SIG-M5 (cell line): ENCODE data around the gene MTO1.
"Not testable (repeated sequence)": the region's sequence is repeated elsewhere in the genome, so short reads cannot be mapped to it uniquely, and the experiment has no call there.

Source experiments
- DNase-seq: peaks from one replicate; lab custom pipeline; 2025; lab: John Stamatoyannopoulos, UW

MTO1 gene, protein sequence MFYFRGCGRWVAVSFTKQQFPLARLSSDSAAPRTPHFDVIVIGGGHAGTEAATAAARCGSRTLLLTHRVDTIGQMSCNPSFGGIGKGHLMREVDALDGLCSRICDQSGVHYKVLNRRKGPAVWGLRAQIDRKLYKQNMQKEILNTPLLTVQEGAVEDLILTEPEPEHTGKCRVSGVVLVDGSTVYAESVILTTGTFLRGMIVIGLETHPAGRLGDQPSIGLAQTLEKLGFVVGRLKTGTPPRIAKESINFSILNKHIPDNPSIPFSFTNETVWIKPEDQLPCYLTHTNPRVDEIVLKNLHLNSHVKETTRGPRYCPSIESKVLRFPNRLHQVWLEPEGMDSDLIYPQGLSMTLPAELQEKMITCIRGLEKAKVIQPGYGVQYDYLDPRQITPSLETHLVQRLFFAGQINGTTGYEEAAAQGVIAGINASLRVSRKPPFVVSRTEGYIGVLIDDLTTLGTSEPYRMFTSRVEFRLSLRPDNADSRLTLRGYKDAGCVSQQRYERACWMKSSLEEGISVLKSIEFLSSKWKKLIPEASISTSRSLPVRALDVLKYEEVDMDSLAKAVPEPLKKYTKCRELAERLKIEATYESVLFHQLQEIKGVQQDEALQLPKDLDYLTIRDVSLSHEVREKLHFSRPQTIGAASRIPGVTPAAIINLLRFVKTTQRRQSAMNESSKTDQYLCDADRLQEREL

DNA sequence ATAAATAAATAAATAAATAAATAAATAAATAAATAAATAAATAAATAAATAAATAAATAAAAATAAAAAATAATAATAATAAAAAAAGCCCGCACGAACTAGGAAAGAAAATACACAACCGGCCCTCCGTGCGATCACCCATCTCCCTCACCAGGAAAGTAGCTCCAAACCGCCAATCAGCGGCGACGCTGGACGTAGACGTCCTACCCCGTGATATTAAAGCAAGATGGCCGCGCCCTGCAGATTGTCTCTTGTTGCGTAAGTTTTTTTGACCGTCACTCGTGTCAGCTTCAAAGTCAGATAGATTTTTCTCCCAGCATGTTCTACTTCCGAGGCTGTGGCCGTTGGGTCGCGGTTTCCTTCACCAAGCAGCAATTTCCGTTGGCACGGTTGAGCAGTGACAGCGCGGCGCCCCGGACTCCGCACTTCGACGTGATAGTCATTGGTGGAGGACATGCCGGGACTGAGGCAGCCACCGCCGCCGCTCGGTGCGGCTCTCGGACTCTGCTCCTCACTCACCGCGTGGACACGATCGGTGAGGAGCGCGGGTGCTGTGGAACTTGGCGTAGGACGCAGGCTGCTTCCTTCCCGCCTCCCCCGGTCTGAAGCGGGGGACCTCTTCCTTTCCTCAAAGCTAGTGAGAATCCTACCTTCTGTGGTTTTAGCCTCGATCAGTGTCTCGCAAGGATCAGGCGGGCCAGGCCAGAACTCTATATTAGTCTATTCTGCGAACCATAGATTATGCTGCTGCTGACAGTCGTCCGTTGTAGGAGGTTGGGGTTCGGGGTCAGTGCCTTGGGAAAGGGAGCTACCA, at the start of gene MTO1:
TSS of gene MTO1 (plus strand) at position 201 of the 814 bp plus-strand sequence. CDS start at position 319, 118 bp downstream.
- peak; percentile 64 for DNase-seq

DNA sequence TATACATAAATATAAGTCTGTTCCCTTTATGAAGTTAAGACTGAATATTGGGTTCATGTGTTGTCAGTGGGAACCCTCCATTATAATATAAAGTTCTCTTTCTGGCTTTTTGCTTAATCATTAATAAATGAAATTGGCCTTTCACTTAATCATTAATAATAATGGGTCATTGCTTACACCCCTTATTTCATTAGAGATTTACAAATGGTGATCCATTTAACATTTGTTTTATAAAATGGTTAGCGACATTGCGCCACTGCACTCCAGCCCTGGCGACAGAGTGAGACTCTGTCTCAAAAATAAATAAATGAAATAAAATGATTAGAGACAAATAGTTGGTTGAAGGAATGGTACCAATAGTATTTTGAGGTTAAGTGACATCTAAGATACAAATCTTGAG, 48.4 kb upstream of the MTO1 start:
- DNase-seq, result no peak

DNA sequence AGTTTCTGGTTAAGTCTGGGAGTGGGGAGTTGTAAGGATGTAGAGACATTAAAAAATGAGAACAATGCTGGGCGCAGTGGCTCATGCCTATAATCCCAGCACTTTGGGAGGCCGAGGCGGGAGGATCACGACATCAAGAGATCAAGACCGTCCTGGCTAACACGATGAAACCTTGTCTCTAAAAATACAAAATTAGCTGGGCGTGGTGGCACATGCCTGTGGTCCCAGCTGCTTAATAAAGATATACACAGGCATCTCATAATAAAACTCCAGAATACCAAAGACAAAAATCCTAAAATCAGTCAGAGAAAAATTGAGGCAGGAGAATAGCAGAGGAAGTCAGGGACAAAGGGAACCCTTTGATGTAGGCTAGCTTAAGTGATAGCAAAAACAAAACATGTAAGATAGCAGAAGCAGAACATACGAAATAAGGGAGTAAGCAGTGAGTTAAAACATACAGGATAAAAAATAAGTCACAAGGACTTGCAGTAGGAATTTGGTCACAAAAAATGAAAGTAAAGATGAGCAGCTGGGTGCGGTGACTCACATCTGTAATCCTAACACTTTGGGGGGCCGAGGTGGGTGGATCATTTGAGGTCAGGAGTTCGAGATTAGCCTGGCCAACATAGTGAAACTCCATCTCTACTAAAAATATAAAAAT, 43.3 kb upstream of the MTO1 start:
- no peak for DNase-seq

DNA sequence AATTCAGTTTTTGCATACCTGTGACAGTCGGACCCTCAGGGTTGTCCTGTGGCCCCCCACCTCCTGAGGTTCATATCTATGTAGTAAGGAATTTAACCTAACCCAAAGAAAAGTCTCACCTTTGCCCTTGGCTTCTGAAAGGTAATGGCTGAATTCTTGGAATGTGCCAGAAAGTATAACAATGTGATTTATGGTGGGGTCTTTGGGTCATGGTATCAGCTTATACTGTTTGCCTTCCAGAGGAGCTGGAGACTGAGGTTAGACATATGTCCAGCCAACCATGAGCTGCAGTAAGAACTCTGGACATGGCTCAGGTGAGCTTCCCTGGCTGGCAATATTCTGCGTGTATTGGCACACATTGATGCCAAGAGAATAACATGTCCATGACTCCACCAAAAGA, 40.0 kb upstream of the MTO1 start:
- no peak for DNase-seq

- DNase-seq, result no peak
Measured at GRCh38 chr6:73435236-73435635, 26.3 kb upstream of the MTO1 start.

DNA sequence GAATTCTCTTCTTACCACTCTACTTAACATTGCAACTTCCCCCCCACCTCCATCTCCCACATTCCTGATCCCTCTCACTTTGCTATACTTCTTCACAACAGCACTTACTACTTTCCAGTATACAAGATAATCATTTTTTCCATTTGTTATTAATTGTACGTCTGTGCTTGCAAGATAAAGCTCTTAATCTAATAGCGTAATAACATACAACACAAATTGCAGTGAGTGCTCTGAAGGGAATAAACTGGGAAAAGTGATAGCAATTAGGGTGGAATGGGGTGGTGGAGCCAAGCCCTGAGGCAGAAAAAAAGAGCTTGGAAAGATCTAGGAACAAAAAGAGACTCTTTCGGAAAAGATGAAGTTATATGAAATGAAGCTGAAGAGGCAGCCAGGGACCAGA, 18.0 kb upstream of the MTO1 start:
- no peak for DNase-seq

DNA sequence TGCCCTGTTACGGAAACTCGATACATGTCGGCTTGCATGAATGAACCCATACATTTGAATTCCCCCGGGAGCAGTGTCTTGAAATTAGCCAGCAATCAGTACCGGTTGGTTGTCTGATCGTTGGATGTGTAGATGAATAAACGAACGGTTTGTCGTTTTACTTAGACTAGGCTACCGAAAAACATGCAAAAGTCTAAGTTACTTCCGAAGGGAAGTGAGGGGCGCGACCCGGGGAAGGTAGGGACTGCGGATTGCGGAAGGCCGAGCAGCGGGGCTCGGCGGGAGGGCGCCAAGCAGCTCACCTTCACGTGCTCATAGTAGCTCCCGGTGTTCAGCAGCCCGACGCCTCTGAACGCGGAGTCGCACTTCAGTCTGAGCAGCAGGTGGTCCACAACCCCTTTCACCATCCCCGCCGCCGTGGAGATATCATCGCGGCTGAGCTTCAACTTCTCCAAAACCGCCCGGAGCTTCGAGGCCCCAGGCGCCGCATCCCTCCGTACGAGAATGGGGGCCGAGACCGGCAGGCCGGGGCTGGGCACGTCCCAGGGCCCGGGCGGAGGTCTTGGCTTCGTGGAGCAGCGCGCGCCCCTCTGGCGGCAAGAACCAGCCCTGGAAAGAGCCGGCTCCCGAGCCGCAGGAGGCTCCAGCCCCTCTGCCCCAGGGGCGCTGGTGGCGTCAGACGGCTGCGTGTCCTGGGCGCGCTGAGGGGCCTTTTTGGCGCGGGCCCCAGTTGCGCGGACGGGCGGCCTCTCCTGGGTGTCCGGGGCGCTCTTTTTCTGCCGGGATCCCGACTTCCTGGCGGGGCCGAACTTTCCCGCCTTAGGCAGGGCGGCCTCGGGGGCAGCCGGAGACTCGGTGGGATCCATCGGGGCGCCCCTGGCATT, 10.1 kb upstream of the MTO1 start:
- DNase-seq, result no peak

GRCh38 chr6:73452107-73452461, 9.5 kb upstream of the MTO1 start, which contains the start of gene CGAS:
Gene CGAS, minus strand, starts transcription at chr6:73452297. Its CDS starts 116 bp downstream, at chr6:73452181.
- peak; percentile 31 for DNase-seq

- DNase-seq, result peak; percentile 88
Measured at GRCh38 chr6:73455865-73456629, 5.5 kb upstream of the MTO1 start.

DNA sequence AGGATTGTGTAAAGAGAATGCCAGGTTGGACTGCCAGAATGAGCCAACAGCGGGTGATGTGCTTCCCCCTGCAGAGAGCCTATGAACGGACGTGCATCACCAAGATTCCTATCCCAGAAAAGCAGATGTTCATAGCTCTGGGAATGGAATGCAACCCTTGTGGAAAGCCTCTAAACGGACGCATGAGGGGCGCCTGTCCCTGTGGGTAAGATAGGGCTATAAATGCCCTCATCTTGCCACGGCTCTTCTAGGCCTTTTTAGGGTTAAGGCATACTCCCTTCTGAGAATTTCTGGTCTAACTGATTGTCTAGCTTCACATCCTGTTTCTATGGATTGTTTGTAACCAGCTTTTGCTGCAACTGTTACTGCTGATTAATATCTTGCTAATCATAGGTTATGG, 2.1 kb upstream of the MTO1 start:
- DNase-seq, result not testable (repeated sequence)

GRCh38 chr6:73460056-73460455, 1.5 kb upstream of the MTO1 start:
- no peak for DNase-seq

GRCh38 chr6:73471686-73472290, 10.3 kb downstream of the MTO1 start:
- no peak for DNase-seq

DNA sequence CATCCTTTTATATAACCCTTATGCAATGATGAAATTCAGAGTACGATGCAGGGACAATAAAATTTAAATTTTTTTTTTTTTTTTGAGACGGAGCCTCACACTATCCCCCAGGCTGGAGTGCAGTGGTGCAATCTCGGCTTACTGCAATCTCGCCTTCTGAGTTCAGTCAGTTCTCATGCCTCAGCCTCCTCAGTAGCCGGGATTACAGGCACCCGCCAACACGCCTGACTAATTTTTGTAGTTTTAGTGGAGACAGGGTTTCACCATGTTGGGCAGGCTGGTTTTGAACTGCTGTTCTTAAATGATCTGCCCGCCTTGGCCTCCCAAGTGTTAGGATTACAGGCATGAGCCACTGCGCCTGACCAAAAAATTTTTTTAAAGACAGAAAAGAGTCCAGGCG, 15.2 kb downstream of the MTO1 start:
- DNase-seq, result no peak

- no peak for DNase-seq
Measured at GRCh38 chr6:73477407-73477806, 15.9 kb downstream of the MTO1 start.

DNA sequence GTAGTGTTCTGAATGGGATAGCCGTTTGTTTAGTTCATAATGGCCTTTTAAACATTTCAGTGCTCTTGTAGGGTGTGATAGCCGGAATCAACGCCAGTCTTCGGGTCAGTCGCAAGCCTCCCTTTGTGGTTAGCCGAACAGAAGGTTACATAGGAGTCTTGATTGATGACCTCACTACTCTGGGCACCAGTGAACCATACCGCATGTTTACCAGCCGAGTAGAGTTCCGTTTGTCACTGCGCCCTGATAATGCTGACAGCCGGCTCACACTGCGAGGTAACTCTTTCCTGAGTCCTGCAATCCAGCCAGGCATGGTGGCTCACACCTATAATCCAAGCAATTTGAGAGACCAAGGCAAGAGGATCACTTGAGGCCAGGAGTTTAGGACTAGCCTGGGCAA, 20.4 kb downstream of the MTO1 start:
- DNase-seq, result no peak

DNA sequence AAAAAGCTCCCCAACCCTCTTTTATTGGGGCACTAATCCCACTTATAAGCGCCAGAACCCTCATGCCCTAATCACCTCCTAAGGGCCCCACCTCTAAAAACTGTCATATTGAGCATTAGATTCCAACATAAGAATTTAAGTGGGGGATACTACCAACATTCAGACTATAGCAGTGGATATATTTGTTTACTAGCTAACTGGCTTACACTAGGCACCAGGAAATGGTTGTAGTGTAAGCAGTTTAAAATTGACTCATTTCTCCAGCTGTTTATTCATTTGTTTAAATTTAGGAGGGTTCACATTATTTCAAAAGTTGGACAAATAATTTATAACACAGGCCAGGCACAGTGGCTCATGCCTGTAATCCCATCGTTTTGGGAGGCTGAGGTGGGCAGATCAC, 22.9 kb downstream of the MTO1 start:
- DNase-seq, result no peak

GRCh38 chr6:73487473-73487872, 25.9 kb downstream of the MTO1 start:
- no peak for DNase-seq

DNA sequence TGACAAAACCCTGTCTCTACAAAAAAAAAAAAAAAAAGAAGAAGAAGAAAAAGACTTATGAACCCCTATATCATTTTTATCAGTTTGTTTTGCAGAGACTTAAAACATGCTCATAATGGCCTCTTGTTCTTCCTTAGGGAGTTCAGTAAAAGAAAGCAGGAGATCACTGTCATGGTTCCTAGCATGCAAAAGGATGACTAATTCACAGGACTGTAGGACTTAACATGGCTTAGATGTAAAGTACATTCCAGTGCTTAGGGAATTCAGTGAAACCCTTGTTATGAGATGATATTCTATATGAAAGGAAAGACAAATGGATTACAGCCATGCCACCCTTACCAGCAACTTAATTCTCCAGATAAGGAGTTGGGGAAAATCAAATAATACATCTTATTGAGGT, 29.8 kb downstream of the MTO1 start:
- DNase-seq, result no peak

DNA sequence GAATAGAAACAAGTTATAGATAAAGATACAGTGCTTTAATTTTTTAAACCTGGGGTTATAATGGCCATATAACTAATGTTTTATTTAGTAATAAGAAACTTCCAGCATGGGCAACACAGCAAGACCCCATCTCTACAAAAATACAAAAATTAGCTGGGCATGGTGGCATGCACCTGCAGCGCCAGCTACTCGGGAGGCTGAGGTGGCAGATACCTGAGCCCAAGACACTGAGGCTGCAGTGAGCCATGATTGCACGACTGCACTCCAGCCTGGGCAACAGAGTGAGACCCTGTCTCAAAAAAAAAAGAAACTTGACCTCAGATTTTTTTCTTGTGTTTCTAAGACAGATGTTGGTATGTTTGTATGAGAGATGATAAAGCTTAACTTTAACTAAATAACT, 36.4 kb downstream of the MTO1 start:
- DNase-seq, result no peak
